Stimulated activated CD8-positive, alpha-beta memory T cell treated with anti-CD3 and anti-CD28 coated beads, Interleukin-4, amount 100 ng/mL, for 4 hours (primary cell): ENCODE data around the gene BBIP1.
A peak's percentile ranks its signal among the peaks of the same experiment; 100 is the strongest.
"Not testable (repeated sequence)": the region's sequence is repeated elsewhere in the genome, so short reads cannot be mapped to it uniquely, and the experiment has no call there.

ENCODE experiments used
- DNase-seq, 2 donors: peaks; one replicate each; pipeline ENCODE4 v3.0.0-alpha.2; 2020; ENCODE audit warnings: low read depth in 2 of 2, low spot score in 1 of 2

Gene BBIP1

GRCh38 chr10:110923856-110924493 is 5.0 kb upstream of the BBIP1 start:
- no peak for DNase-seq

GRCh38 chr10:110919971-110920881 is 1.2 kb upstream of the BBIP1 start:
- DNase-seq: no peak

- peak; percentile 93 to 99 for DNase-seq
These were observed 460 bp upstream of the BBIP1 start, which contains the start of gene SHOC2 for GRCh38 chr10:110919349-110919931. TSS of gene SHOC2 (plus strand) at chr10:110919604. CDS start at chr10:110964359, 44,755 bp downstream.

- DNase-seq: peak; percentile 45 to 77
These were observed 724 bp downstream of the BBIP1 start for GRCh38 chr10:110918269-110918642.

- DNase-seq: no peak
These were observed 2.2 kb downstream of the BBIP1 start for GRCh38 chr10:110916554-110917346.

- not testable (repeated sequence) for DNase-seq
These were observed 3.4 kb downstream of the BBIP1 start for GRCh38 chr10:110915600-110915999.

GRCh38 chr10:110915035-110915434 is 3.9 kb downstream of the BBIP1 start:
- no peak for DNase-seq

GRCh38 chr10:110914431-110914830 is 4.5 kb downstream of the BBIP1 start:
- DNase-seq: no peak

- no peak for DNase-seq
These were observed 6.6 kb downstream of the BBIP1 start for GRCh38 chr10:110912374-110912773.

GRCh38 chr10:110910138-110910537 is 8.8 kb downstream of the BBIP1 start:
- DNase-seq: no peak

GRCh38 chr10:110903280-110904278 is 15.4 kb downstream of the BBIP1 start:
- no peak for DNase-seq

- DNase-seq: peak in 1 of 2 donors; percentile 24
These were observed 16.8 kb downstream of the BBIP1 start for GRCh38 chr10:110901954-110902819.

GRCh38 chr10:110900983-110901382 is 18.0 kb downstream of the BBIP1 start:
- DNase-seq: no peak

- no peak for DNase-seq
These were observed 20.6 kb downstream of the BBIP1 start for GRCh38 chr10:110898391-110898790.

GRCh38 chr10:110897184-110897583 is 21.8 kb downstream of the BBIP1 start:
- no peak for DNase-seq

GRCh38 chr10:110893559-110894179 is 25.3 kb downstream of the BBIP1 start:
- no peak for DNase-seq

- no peak for DNase-seq
These were observed 26.2 kb downstream of the BBIP1 start for GRCh38 chr10:110892602-110893288.

- no peak for DNase-seq
These were observed 31.4 kb downstream of the BBIP1 start for GRCh38 chr10:110887560-110887959.
